ENCODE results near the gene PLEKHM1.

DNA sequence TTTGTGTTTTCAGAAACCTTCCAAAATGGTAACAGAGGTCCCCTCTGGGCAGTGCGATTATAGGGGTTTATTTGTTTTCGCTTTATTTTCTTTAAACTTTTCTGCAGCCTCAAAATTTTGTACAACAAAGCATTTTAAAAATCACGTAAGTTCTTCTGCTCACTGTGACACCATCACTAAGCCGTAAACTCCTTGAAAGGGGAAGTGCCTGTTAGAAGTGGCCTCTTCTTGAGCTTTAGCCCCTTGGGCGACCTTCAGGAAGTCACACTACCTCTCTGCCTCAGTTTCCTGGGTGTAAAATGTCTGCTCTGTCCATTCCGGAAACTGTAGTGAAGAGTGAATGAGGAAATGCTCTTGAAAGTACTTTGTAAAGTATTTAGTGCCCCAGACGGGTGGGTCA is 84.4 kb downstream of the PLEKHM1 start:
- TF ChIP-seq, protein P1, sequence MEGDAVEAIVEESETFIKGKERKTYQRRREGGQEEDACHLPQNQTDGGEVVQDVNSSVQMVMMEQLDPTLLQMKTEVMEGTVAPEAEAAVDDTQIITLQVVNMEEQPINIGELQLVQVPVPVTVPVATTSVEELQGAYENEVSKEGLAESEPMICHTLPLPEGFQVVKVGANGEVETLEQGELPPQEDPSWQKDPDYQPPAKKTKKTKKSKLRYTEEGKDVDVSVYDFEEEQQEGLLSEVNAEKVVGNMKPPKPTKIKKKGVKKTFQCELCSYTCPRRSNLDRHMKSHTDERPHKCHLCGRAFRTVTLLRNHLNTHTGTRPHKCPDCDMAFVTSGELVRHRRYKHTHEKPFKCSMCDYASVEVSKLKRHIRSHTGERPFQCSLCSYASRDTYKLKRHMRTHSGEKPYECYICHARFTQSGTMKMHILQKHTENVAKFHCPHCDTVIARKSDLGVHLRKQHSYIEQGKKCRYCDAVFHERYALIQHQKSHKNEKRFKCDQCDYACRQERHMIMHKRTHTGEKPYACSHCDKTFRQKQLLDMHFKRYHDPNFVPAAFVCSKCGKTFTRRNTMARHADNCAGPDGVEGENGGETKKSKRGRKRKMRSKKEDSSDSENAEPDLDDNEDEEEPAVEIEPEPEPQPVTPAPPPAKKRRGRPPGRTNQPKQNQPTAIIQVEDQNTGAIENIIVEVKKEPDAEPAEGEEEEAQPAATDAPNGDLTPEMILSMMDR (IDR thresholded peaks at IDR 0.05), result no peak
- TF ChIP-seq POLR2A (IDR thresholded peaks at IDR 0.05), result no peak
- no peak for TF ChIP-seq EP300 (IDR thresholded peaks at IDR 0.05)
